ENCODE data around the gene DGCR2. TPM values are rescaled to one million over a fixed set of nuclear protein-coding genes. Genes with fewer than 3 reads are reported as not detected.

Gene DGCR2
- total RNA-seq, 2 donors from 2014 or later, result 24.4 to 28.5 TPM

- Mint-ChIP-seq H3K4me1 (ENCODE audit: low read depth) (peaks cover 4% of the 10 kb centered on the region), H3K27ac (no peak overlapping the region), H3K9me3 (no peaks in the 10 kb centered on the region), H3K27me3 (ENCODE audit: low read depth) (no peaks in the 10 kb centered on the region), H3K36me3 (ENCODE audit: insufficient read depth in 2 of 2) (peaks cover 0 to 21% of the 10 kb centered on the region in 2 donors), H3K4me3 (no peak overlapping the region)
- DNase-seq, result no peak
- ATAC-seq (replicated peaks in 1 of 2), result no peak
Measured at GRCh38 chr22:19048531-19048930, 73.7 kb downstream of the DGCR2 start.

GRCh38 chr22:19047993-19048392 is 74.2 kb downstream of the DGCR2 start:
- Mint-ChIP-seq H3K9me3 (no peaks in the 10 kb centered on the region), H3K36me3 (ENCODE audit: insufficient read depth in 2 of 2) (peaks cover 0 to 21% of the 10 kb centered on the region in 2 donors), H3K4me3 (no peak overlapping the region), H3K27me3 (ENCODE audit: low read depth) (no peaks in the 10 kb centered on the region), H3K4me1 (ENCODE audit: low read depth) (peaks cover 4% of the 10 kb centered on the region), H3K27ac (no peak overlapping the region)
- ATAC-seq (replicated peaks in 1 of 2) (no peak), DNase-seq (no peak)

GRCh38 chr22:19046719-19047609 is 75.2 kb downstream of the DGCR2 start:
- no peaks in the 10 kb centered on the region for H3K27me3 Mint-ChIP-seq (ENCODE audit: low read depth)
- no peak overlapping the region for H3K4me3 Mint-ChIP-seq
- ATAC-seq (replicated peaks in 1 of 2) (no peak), DNase-seq (no peak)
- H3K9me3 Mint-ChIP-seq, result no peaks in the 10 kb centered on the region
- peaks cover 0 to 21% of the 10 kb centered on the region in 2 donors for H3K36me3 Mint-ChIP-seq (ENCODE audit: insufficient read depth in 2 of 2)
- no peak overlapping the region for H3K27ac Mint-ChIP-seq
- H3K4me1 Mint-ChIP-seq (ENCODE audit: low read depth), result peaks cover 4% of the 10 kb centered on the region

GRCh38 chr22:19046287-19046686 is 75.9 kb downstream of the DGCR2 start:
- DNase-seq (no peak), ATAC-seq (replicated peaks in 1 of 2) (no peak)
- Mint-ChIP-seq H3K27ac (no peak overlapping the region), H3K9me3 (no peaks in the 10 kb centered on the region), H3K4me3 (no peak overlapping the region), H3K4me1 (ENCODE audit: low read depth) (peaks cover under 1% of the 10 kb centered on the region), H3K27me3 (ENCODE audit: low read depth) (no peaks in the 10 kb centered on the region), H3K36me3 (ENCODE audit: insufficient read depth in 2 of 2) (peaks cover 0 to 18% of the 10 kb centered on the region in 2 donors)

GRCh38 chr22:19045094-19045493 is 77.1 kb downstream of the DGCR2 start:
- H3K4me1 Mint-ChIP-seq (ENCODE audit: low read depth), result no peaks in the 10 kb centered on the region
- H3K36me3 Mint-ChIP-seq (ENCODE audit: insufficient read depth in 2 of 2), result peaks cover 0 to 18% of the 10 kb centered on the region in 2 donors
- DNase-seq (no peak), ATAC-seq (replicated peaks in 1 of 2) (no peak)
- no peaks in the 10 kb centered on the region for H3K27me3 Mint-ChIP-seq (ENCODE audit: low read depth)
- no peak overlapping the region for H3K27ac Mint-ChIP-seq
- no peaks in the 10 kb centered on the region for H3K9me3 Mint-ChIP-seq
- H3K4me3 Mint-ChIP-seq, result no peak overlapping the region

- Mint-ChIP-seq H3K4me1 (ENCODE audit: low read depth) (no peaks in the 10 kb centered on the region), H3K27me3 (ENCODE audit: low read depth) (no peaks in the 10 kb centered on the region), H3K27ac (no peak overlapping the region), H3K36me3 (ENCODE audit: insufficient read depth in 2 of 2) (peaks cover 0 to 15% of the 10 kb centered on the region in 2 donors), H3K9me3 (no peaks in the 10 kb centered on the region), H3K4me3 (no peak overlapping the region)
- no peak for DNase-seq
- no peak for ATAC-seq (replicated peaks in 1 of 2)
Measured at GRCh38 chr22:19044381-19044780, 77.8 kb downstream of the DGCR2 start.

GRCh38 chr22:19043121-19044085 is 78.8 kb downstream of the DGCR2 start:
- H3K4me3 Mint-ChIP-seq, result no peak overlapping the region
- DNase-seq, result no peak
- peaks cover 0 to 12% of the 10 kb centered on the region in 2 donors for H3K36me3 Mint-ChIP-seq (ENCODE audit: insufficient read depth in 2 of 2)
- no peak overlapping the region for H3K27ac Mint-ChIP-seq
- H3K9me3 Mint-ChIP-seq, result no peaks in the 10 kb centered on the region
- ATAC-seq (replicated peaks in 1 of 2), result no peak
- no peaks in the 10 kb centered on the region for H3K4me1 Mint-ChIP-seq (ENCODE audit: low read depth)
- H3K27me3 Mint-ChIP-seq (ENCODE audit: low read depth), result no peaks in the 10 kb centered on the region

GRCh38 chr22:19042285-19043120 is 79.7 kb downstream of the DGCR2 start:
- no peaks in the 10 kb centered on the region for H3K9me3 Mint-ChIP-seq
- H3K27me3 Mint-ChIP-seq (ENCODE audit: low read depth), result no peaks in the 10 kb centered on the region
- H3K4me3 Mint-ChIP-seq, result no peak overlapping the region
- H3K27ac Mint-ChIP-seq, result no peak overlapping the region
- ATAC-seq (replicated peaks in 1 of 2) (no peak), DNase-seq (no peak)
- H3K4me1 Mint-ChIP-seq (ENCODE audit: low read depth), result no peaks in the 10 kb centered on the region
- peaks cover 0 to 9% of the 10 kb centered on the region in 2 donors for H3K36me3 Mint-ChIP-seq (ENCODE audit: insufficient read depth in 2 of 2)

GRCh38 chr22:19041704-19042074 is 80.5 kb downstream of the DGCR2 start:
- Mint-ChIP-seq H3K4me3 (no peak overlapping the region), H3K27me3 (ENCODE audit: low read depth) (no peaks in the 10 kb centered on the region), H3K36me3 (ENCODE audit: insufficient read depth in 2 of 2) (peaks cover 0 to 9% of the 10 kb centered on the region in 2 donors), H3K27ac (no peak overlapping the region), H3K4me1 (ENCODE audit: low read depth) (no peaks in the 10 kb centered on the region), H3K9me3 (no peaks in the 10 kb centered on the region)
- ATAC-seq (replicated peaks in 1 of 2) (no peak), DNase-seq (no peak)

GRCh38 chr22:19040888-19041703 is 81.1 kb downstream of the DGCR2 start:
- no peaks in the 10 kb centered on the region for H3K9me3 Mint-ChIP-seq
- H3K36me3 Mint-ChIP-seq (ENCODE audit: insufficient read depth in 2 of 2), result peaks cover 0 to 9% of the 10 kb centered on the region in 2 donors
- H3K4me1 Mint-ChIP-seq (ENCODE audit: low read depth), result peaks cover 6% of the 10 kb centered on the region
- DNase-seq (no peak), ATAC-seq (replicated peaks in 1 of 2) (no peak)
- no peak overlapping the region for H3K4me3 Mint-ChIP-seq
- H3K27ac Mint-ChIP-seq, result no peak overlapping the region
- no peaks in the 10 kb centered on the region for H3K27me3 Mint-ChIP-seq (ENCODE audit: low read depth)

GRCh38 chr22:19040391-19040861 is 81.8 kb downstream of the DGCR2 start:
- Mint-ChIP-seq H3K27me3 (ENCODE audit: low read depth) (no peaks in the 10 kb centered on the region), H3K9me3 (no peaks in the 10 kb centered on the region), H3K36me3 (ENCODE audit: insufficient read depth in 2 of 2) (peaks cover 0 to 6% of the 10 kb centered on the region in 2 donors), H3K4me1 (ENCODE audit: low read depth) (peaks cover 7% of the 10 kb centered on the region), H3K27ac (no peak overlapping the region), H3K4me3 (no peak overlapping the region)
- ATAC-seq (replicated peaks in 1 of 2) (no peak), DNase-seq (no peak)

GRCh38 chr22:19039796-19040280 is 82.4 kb downstream of the DGCR2 start:
- Mint-ChIP-seq H3K27ac (no peak overlapping the region), H3K9me3 (no peaks in the 10 kb centered on the region), H3K4me1 (ENCODE audit: low read depth) (peaks cover 7% of the 10 kb centered on the region), H3K27me3 (ENCODE audit: low read depth) (no peaks in the 10 kb centered on the region), H3K36me3 (ENCODE audit: insufficient read depth in 2 of 2) (peaks cover 0 to 4% of the 10 kb centered on the region in 2 donors), H3K4me3 (no peak overlapping the region)
- no peak for ATAC-seq (replicated peaks in 1 of 2)
- no peak for DNase-seq

Measured in activated T-cell treated with anti-CD3 and anti-CD28 coated beads, Interleukin-2, amount 50 U/mL, for 72 hours (primary cell).